Mononuclear cell (primary cell): ENCODE measurements around the gene TMBIM1. TPM values are rescaled to one million over a fixed set of nuclear protein-coding genes. Genes with fewer than 3 reads are reported as not detected.

Experiments
- H3K27me3 ChIP-seq: 2 replicates; pipeline ENCODE4 v1.6.0; 2011; ENCODE audit warnings: low read length, control low read depth; ENCODE audit not compliant: insufficient read depth
- H3K4me1 ChIP-seq: 2 replicates; pipeline ENCODE4 v1.5.1; 2011; ENCODE audit warnings: mild to moderate bottlenecking, low read length, control low read depth; ENCODE audit not compliant: insufficient read depth
- H3K4me3 ChIP-seq: 2 replicates; pipeline ENCODE4 v1.5.1; 2011; ENCODE audit warnings: mild to moderate bottlenecking, low read length, moderate library complexity
- H3K9me3 ChIP-seq: 2 replicates; pipeline ENCODE4 v1.5.1; 2011; ENCODE audit warnings: low read depth, mild to moderate bottlenecking, control low read depth, low read length
- total RNA-seq: library from RNA; depleted of rRNA; stranded (reverse); fragments of >200 nt; gene quantifications from one replicate; pipeline ENCODE4 v1.2.3, GENCODE V29; 2012

The TMBIM1 gene
- total RNA-seq, 1 donor: 87.5 TPM

GRCh38 chr2:218262237-218262600, 30.1 kb downstream of the TMBIM1 start:
- Histone ChIP-seq H3K4me1 (peaks cover 74% of the 10 kb centered on the region), H3K4me3 (no peak overlapping the region), H3K27me3 (no peaks in the 10 kb centered on the region), H3K9me3 (no peaks in the 10 kb centered on the region)

DNA sequence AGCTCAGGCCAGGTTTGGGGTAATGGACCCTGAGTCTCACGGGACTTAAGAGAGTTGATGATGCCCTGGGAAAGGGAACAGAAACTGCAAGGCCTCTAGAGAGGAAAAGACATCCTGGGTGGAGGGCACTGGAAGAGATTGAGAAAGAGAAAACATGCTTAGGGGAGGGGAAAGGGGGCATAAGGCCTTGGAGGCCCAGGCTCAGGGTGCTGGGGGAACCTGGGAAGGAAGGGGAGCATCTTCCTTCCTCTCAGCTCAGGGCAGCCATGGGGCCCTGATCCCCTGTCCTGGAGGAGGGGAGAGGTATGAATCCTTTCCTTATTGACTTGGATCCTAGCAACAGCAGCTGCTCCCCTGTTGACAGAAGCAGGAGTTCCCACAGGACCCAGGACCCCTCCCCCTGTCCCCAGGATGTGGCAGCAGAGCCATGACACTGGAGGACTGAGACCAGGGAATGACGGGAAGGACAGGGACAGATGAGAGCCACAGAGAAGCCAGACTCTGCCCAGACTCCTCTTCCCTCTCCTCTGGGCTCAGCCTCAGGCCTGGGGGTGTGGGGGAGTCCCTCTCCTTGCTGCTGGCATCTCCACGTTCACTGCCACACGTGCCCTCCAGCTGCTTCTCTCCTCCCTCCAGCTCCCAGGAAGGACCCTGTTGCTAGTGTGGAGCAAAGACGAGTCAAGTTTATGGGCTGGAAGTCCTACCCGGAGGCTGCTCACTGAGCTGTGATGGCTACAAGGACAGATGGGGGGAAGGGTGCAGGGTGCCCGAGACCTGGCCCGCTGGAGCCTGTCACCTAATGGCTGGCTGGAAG, 30.7 kb downstream of the TMBIM1 start:
- Histone ChIP-seq H3K4me3 (peak overlapping the region; percentile 18), H3K9me3 (no peaks in the 10 kb centered on the region), H3K4me1 (peaks cover 79% of the 10 kb centered on the region), H3K27me3 (no peaks in the 10 kb centered on the region)

- no peaks in the 10 kb centered on the region for H3K27me3 ChIP-seq
- no peaks in the 10 kb centered on the region for H3K9me3 ChIP-seq
- H3K4me1 ChIP-seq: peaks cover 87% of the 10 kb centered on the region
- peak within 1 kb of the TSS; percentile 18 for H3K4me3 ChIP-seq
Observed at GRCh38 chr2:218260742-218261422, 31.4 kb downstream of the TMBIM1 start, which contains the start of gene GPBAR1. Gene GPBAR1 (plus strand): TSS chr2:218261015. CDS start chr2:218262725, 1,710 bp downstream.

GRCh38 chr2:218260166-218260565, 32.1 kb downstream of the TMBIM1 start:
- H3K4me1 ChIP-seq: peaks cover 91% of the 10 kb centered on the region

GRCh38 chr2:218259099-218259961, 33.0 kb downstream of the TMBIM1 start:
- peaks cover 91% of the 10 kb centered on the region for H3K4me1 ChIP-seq
- no peak overlapping the region for H3K4me3 ChIP-seq
- no peaks in the 10 kb centered on the region for H3K9me3 ChIP-seq
- no peaks in the 10 kb centered on the region for H3K27me3 ChIP-seq

More at GRCh38 chr2:218260166-218260565, 32.1 kb downstream of the TMBIM1 start:
- H3K27me3 ChIP-seq: no peaks in the 10 kb centered on the region
- no peaks in the 10 kb centered on the region for H3K9me3 ChIP-seq
- H3K4me3 ChIP-seq: no peak overlapping the region

GRCh38 chr2:218257390-218257981, 34.8 kb downstream of the TMBIM1 start:
- no peaks in the 10 kb centered on the region for H3K9me3 ChIP-seq
- H3K27me3 ChIP-seq: no peaks in the 10 kb centered on the region
- peaks cover 76% of the 10 kb centered on the region for H3K4me1 ChIP-seq
- no peak overlapping the region for H3K4me3 ChIP-seq

DNA sequence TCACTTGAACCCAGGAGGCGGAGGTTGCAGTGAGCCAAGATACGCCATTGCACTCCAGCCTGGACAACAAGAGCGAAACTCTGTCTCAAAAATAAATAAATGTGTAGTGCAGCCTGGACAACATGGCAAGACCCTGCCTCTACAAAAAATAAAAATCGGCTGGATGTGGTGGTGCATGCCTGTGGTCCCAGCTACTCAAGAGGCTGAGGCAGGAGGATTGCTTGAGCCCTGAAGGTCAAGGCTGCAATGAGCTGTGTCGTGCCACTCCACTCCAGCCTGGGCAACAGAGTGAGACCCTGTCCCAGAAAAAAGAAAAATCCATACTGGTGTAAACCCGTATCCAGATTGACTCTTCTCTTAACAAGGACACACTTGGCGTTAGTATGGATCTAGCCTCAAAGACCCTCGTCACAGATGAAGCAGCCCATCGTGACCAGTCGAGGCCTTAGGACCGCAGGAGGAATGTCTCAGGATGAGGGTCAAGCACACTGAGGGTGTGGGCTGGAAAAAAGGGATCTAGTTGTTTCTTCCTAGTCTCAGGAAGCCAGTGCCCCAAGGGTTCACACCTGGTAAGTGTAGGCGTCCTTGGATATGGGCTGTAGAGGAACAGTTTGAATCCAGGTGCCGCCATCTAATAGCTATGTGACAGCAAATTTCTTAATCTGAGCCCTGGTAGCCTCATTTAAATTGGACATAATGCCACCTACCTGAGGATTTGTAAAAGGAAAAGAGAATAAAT, 35.5 kb downstream of the TMBIM1 start:
- Histone ChIP-seq H3K9me3 (no peaks in the 10 kb centered on the region), H3K27me3 (no peaks in the 10 kb centered on the region), H3K4me1 (peaks cover 72% of the 10 kb centered on the region), H3K4me3 (no peak overlapping the region)

- no peak overlapping the region for H3K4me3 ChIP-seq
- no peaks in the 10 kb centered on the region for H3K27me3 ChIP-seq
- H3K4me1 ChIP-seq: peaks cover 59% of the 10 kb centered on the region
- no peaks in the 10 kb centered on the region for H3K9me3 ChIP-seq
Observed at GRCh38 chr2:218255446-218255845, 36.9 kb downstream of the TMBIM1 start.

DNA sequence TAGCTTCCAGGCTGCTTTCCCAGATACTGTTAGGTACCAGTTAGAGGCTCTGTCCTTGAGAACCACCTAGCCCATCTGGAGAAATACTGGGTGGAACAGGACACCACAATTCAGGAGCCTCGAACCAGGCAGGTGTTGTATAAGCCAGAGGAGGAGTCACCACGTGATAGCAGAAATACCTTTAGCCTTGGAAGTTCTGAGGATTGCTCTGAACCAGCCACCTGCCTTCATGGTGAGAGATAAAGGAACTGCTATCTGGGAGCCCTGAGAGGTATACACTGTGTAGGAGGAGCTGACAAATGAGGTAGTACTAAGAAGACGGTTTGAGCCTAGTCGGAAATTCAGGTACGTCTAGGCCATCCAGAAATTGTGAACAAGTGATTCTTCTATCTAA, 39.1 kb downstream of the TMBIM1 start:
- Histone ChIP-seq H3K4me3 (no peak overlapping the region), H3K9me3 (no peaks in the 10 kb centered on the region), H3K4me1 (peaks cover 37% of the 10 kb centered on the region), H3K27me3 (no peaks in the 10 kb centered on the region)

DNA sequence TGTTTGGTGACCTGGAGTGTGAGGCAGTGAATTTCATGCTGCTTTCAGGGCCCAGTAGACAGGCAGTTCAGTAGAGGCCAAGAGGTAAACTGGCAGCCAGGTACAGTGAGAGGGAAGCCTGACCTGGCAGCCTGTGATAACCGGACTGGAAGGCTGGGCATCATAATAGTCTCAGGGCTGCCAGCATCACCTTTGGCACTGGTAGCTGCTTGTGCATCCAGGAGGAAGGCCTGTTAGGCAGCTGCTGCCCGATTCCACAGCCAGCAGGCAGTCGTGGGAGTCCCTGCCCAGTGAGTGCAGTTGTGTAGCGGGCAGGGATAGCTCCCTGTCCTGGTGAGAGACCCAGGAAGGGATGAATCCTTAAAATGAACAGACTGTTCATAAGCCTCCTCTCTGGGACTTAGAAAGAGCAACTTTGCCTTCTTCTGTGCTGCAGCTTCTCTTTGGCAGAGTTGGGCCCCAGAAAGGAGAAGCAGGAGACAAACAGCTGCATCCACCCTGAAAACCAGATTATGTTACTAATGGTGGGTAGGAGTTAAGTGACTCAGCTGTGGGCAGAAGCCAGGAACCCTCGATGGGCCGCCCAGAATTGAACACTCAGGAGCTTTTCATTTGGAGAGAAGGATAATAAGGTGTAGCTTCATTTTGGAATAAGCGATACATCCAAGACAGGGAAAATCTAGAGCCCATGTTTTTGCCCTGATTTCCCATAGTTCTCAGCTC, 39.6 kb downstream of the TMBIM1 start:
- peaks cover 31% of the 10 kb centered on the region for H3K4me1 ChIP-seq
- no peak overlapping the region for H3K4me3 ChIP-seq
- no peaks in the 10 kb centered on the region for H3K27me3 ChIP-seq
- H3K9me3 ChIP-seq: no peaks in the 10 kb centered on the region

DNA sequence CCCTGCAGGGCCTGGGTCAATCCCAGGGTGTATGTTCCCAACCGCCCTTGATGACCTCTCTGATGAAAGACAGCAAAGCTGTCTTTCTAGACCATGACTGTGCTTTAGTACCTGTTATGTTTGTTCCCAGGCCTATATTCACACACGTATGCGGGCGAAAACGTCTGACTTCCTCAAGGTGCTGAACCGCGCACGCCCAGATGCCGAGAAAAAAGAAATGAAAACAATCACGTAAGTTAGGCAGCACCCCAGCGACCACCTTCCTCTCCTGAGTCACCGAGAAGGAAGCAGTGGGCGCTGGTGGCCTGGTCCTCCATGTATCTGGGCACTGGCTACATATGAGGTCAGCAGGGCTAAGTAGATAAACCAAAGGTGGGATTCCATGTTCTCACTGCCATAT, 42.6 kb downstream of the TMBIM1 start:
- peaks cover 9% of the 10 kb centered on the region for H3K4me1 ChIP-seq
- H3K4me3 ChIP-seq: no peak overlapping the region
- H3K27me3 ChIP-seq: no peaks in the 10 kb centered on the region
- no peaks in the 10 kb centered on the region for H3K9me3 ChIP-seq

GRCh38 chr2:218245214-218245613, 47.1 kb downstream of the TMBIM1 start:
- Histone ChIP-seq H3K4me3 (no peak overlapping the region), H3K27me3 (no peaks in the 10 kb centered on the region), H3K9me3 (no peaks in the 10 kb centered on the region), H3K4me1 (peaks cover 5% of the 10 kb centered on the region)

GRCh38 chr2:218244665-218245064, 47.6 kb downstream of the TMBIM1 start:
- Histone ChIP-seq H3K4me3 (no peak overlapping the region), H3K27me3 (no peaks in the 10 kb centered on the region), H3K9me3 (no peaks in the 10 kb centered on the region), H3K4me1 (peaks cover 5% of the 10 kb centered on the region)

- Histone ChIP-seq H3K4me1 (peaks cover 5% of the 10 kb centered on the region), H3K9me3 (no peaks in the 10 kb centered on the region), H3K27me3 (no peaks in the 10 kb centered on the region)
Observed at GRCh38 chr2:218244204-218244603, 48.1 kb downstream of the TMBIM1 start.

More at GRCh38 chr2:218244204-218244603, 48.1 kb downstream of the TMBIM1 start:
- no peak overlapping the region for H3K4me3 ChIP-seq
